Neural cell (in vitro differentiated cells): ENCODE data around the gene NOTCH2.
"Not testable (repeated sequence)": the region's sequence is repeated elsewhere in the genome, so short reads cannot be mapped to it uniquely, and the experiment has no call there.

Source experiments
- CTCF ChIP-seq: fragments of 450-650 bp; IDR thresholded peaks from 2 replicates; pipeline ENCODE4 v1.5.1; 2014; ENCODE audit warnings: antibody characterized with exemption, mild to moderate bottlenecking, moderate library complexity; ENCODE audit not compliant: poor library complexity, severe bottlenecking
- EP300 ChIP-seq: fragments of 450-650 bp; conservative IDR thresholded peaks from 2 replicates; pipeline ENCODE4 v1.6.1; 2014; ENCODE audit warnings: antibody characterized with exemption, mild to moderate bottlenecking, moderate library complexity; ENCODE audit not compliant: poor library complexity, severe bottlenecking
- EZH2 ChIP-seq: fragments of 200-600, 300-800 bp; shearing (Covaris generic), sonication (generic); IDR thresholded peaks from 2 replicates; pipeline ENCODE4 v1.6.1; 2014; ENCODE audit warnings: antibody characterized with exemption, low read length, borderline replicate concordance, mild to moderate bottlenecking; ENCODE audit not compliant: insufficient read depth, poor library complexity, severe bottlenecking
- MXI1 ChIP-seq: fragments of 450-650 bp; conservative IDR thresholded peaks from 2 replicates; pipeline ENCODE4 v1.6.1; 2014; ENCODE audit warnings: antibody characterized with exemption, mild to moderate bottlenecking; ENCODE audit not compliant: poor library complexity, severe bottlenecking
- POLR2AphosphoS5 ChIP-seq: IDR thresholded peaks from 2 replicates; pipeline ENCODE4 v1.6.1; 2012
- RAD21 ChIP-seq: fragments of 450-650 bp; conservative IDR thresholded peaks from 2 replicates; pipeline ENCODE4 v1.6.1; 2014; ENCODE audit warnings: antibody characterized with exemption, mild to moderate bottlenecking, moderate library complexity
- REST ChIP-seq: IDR thresholded peaks from 2 replicates; pipeline ENCODE4 v1.6.1; 2012; ENCODE audit warnings: borderline replicate concordance
- SMC3 ChIP-seq: fragments of 450-650 bp; conservative IDR thresholded peaks from 2 replicates; pipeline ENCODE4 v1.6.1; 2014; ENCODE audit warnings: antibody characterized with exemption, mild to moderate bottlenecking, moderate library complexity; ENCODE audit not compliant: poor library complexity

GRCh38 chr1:119996731-119997312 is 72.6 kb downstream of the NOTCH2 start:
- not testable (repeated sequence) for TF ChIP-seq RAD21, EZH2, CTCF, EP300, SMC3, POLR2AphosphoS5, MXI1, REST
